ENCODE measurements around the gene MARCHF10.
"Not testable (repeated sequence)": the region's sequence is repeated elsewhere in the genome, so short reads cannot be mapped to it uniquely, and the experiment has no call there.

Gene MARCHF10

GRCh38 chr17:62716834-62717588, 91.1 kb downstream of the MARCHF10 start:
- no peak for DNase-seq (ENCODE audit: low read depth)

- no peak for DNase-seq (ENCODE audit: low read depth)
Measured at GRCh38 chr17:62715882-62716390, 92.2 kb downstream of the MARCHF10 start.

- DNase-seq (ENCODE audit: low read depth): no peak
Measured at GRCh38 chr17:62714016-62714777, 93.9 kb downstream of the MARCHF10 start.

- DNase-seq (ENCODE audit: low read depth): no peak
Measured at GRCh38 chr17:62713086-62713881, 94.8 kb downstream of the MARCHF10 start.

- DNase-seq (ENCODE audit: low read depth): no peak
Measured at GRCh38 chr17:62712171-62712581, 95.9 kb downstream of the MARCHF10 start.

- no peak for DNase-seq (ENCODE audit: low read depth)
Measured at GRCh38 chr17:62708587-62708986, 99.5 kb downstream of the MARCHF10 start.

GRCh38 chr17:62707425-62707739, 100.7 kb downstream of the MARCHF10 start:
- no peak for DNase-seq (ENCODE audit: low read depth)

- no peak for DNase-seq (ENCODE audit: low read depth)
Measured at GRCh38 chr17:62706598-62707424, 101.3 kb downstream of the MARCHF10 start.

GRCh38 chr17:62705778-62706597, 102.1 kb downstream of the MARCHF10 start:
- no peak for DNase-seq (ENCODE audit: low read depth)

GRCh38 chr17:62705156-62705777, 102.8 kb downstream of the MARCHF10 start:
- no peak for DNase-seq (ENCODE audit: low read depth)

GRCh38 chr17:62704381-62704971, 103.6 kb downstream of the MARCHF10 start:
- no peak for DNase-seq (ENCODE audit: low read depth)

GRCh38 chr17:62703776-62704380, 104.2 kb downstream of the MARCHF10 start:
- DNase-seq (ENCODE audit: low read depth): peak; percentile 47

GRCh38 chr17:62703261-62703775, 104.8 kb downstream of the MARCHF10 start:
- no peak for DNase-seq (ENCODE audit: low read depth)

GRCh38 chr17:62702746-62703260, 105.3 kb downstream of the MARCHF10 start:
- DNase-seq (ENCODE audit: low read depth): no peak

GRCh38 chr17:62701706-62702085, 106.4 kb downstream of the MARCHF10 start:
- no peak for DNase-seq (ENCODE audit: low read depth)

- no peak for DNase-seq (ENCODE audit: low read depth)
Measured at GRCh38 chr17:62700964-62701705, 107.0 kb downstream of the MARCHF10 start.

- not testable (repeated sequence) for DNase-seq (ENCODE audit: low read depth)
Measured at GRCh38 chr17:62698459-62698858, 109.7 kb downstream of the MARCHF10 start.

Measured in stimulated activated CD8-positive, alpha-beta memory T cell treated with anti-CD3 and anti-CD28 coated beads, Interleukin-15, amount 100 ng/mL, for 1 hour (primary cell).